Dermis microvascular lymphatic vessel endothelial cell (primary cell): Measurements from ENCODE around the gene OTUB1. TPM values are rescaled to one million over a fixed set of nuclear protein-coding genes. Genes with fewer than 3 reads are reported as not detected.
"Not testable (repeated sequence)": the region's sequence is repeated elsewhere in the genome, so short reads cannot be mapped to it uniquely, and the experiment has no call there.

Experiments
- DNase-seq, 2 donors: peaks; one replicate each; pipeline versions ENCODE4 v3.0.0 to v3.0.0-alpha.2; 2010; ENCODE audit warnings: low read depth in 2 of 2
- total RNA-seq: library from RNA; depleted of rRNA; stranded (reverse); fragments of >200 nt; gene quantifications from 2 replicates; pipeline ENCODE4 v1.2.1, GENCODE V29; 2014

OTUB1 gene, protein sequence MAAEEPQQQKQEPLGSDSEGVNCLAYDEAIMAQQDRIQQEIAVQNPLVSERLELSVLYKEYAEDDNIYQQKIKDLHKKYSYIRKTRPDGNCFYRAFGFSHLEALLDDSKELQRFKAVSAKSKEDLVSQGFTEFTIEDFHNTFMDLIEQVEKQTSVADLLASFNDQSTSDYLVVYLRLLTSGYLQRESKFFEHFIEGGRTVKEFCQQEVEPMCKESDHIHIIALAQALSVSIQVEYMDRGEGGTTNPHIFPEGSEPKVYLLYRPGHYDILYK
- total RNA-seq, result 50.2 and 62.2 TPM in 2 replicates

DNA sequence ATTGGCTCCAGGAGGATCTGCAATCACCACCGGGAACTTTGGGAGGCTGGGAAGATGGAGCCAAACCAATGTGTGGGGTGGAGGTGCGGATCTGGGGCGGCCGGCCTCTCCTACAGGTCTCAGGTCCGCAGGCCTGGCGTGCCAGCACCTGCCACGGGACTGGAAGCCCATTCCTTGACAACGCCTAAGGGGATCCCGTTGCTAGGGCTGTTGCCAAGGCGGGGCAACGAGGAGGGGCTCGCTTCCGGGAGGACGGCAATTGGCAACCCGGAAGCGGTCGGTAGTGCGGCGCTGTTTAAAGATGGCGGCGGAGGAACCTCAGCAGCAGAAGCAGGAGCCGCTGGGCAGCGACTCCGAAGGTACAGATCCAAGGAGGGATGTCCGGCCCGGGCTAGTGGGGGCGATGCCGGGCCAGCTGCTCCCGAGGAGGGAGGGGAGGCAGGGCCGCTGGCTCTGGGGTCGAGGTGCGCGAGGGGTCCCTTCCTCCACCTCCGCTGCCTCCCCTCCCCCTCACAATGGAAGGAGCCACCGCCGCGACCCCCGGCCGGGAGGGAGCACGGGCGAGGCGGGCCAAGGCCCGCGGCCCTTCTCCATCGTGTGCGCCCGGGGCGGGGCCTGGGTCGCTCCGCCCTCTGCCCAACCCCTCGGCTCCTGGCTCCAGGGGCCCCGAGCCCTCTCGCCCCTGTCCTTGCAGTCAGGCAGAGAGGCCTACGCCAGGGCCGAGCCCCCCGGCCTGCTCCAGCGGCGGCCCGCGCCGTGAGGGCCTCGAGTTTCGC is at the start of gene OTUB1:
Gene OTUB1 (plus strand): TSS at position 283 of the 776 bp plus-strand sequence. CDS start 19 bp downstream, at position 302.
- peak; percentile 83 to 92 for DNase-seq

DNA sequence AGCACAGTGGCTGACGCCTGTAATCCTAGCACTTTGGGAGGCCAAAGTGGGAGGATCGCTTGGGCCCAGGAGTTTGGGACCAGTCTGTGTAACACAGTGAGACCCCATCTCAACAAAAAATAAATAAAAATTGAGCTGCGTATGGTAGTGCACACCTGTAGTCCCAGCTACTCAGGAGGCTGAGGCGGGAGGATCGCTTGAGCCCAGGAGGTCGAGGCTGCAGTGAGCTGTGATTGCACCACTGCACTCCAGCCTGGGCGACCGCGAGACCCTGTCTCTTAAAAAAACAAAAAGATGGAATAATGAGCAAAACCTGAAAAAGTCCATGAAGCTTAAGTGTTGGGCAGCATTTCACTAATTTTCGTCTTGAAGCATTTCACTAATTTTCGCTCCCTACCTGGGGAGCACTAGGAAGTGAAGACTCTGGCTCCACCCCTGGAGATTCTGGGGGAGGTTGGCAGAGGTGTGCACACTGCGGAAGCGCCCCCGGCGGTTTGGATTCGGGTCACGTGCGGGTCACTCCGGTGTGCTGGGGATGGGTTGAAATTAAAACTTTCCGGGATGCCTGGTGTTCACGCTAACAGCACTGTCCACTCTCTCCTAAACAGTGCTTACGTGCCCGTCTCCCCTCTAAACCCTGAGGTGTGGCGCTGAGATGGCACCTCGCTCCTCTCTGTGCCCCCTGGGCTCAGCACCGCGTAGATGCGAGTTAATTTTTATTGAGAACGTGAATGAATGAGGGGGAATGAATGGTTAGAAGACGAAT is 48.3 kb upstream of the OTUB1 start:
- no peak for DNase-seq

DNA sequence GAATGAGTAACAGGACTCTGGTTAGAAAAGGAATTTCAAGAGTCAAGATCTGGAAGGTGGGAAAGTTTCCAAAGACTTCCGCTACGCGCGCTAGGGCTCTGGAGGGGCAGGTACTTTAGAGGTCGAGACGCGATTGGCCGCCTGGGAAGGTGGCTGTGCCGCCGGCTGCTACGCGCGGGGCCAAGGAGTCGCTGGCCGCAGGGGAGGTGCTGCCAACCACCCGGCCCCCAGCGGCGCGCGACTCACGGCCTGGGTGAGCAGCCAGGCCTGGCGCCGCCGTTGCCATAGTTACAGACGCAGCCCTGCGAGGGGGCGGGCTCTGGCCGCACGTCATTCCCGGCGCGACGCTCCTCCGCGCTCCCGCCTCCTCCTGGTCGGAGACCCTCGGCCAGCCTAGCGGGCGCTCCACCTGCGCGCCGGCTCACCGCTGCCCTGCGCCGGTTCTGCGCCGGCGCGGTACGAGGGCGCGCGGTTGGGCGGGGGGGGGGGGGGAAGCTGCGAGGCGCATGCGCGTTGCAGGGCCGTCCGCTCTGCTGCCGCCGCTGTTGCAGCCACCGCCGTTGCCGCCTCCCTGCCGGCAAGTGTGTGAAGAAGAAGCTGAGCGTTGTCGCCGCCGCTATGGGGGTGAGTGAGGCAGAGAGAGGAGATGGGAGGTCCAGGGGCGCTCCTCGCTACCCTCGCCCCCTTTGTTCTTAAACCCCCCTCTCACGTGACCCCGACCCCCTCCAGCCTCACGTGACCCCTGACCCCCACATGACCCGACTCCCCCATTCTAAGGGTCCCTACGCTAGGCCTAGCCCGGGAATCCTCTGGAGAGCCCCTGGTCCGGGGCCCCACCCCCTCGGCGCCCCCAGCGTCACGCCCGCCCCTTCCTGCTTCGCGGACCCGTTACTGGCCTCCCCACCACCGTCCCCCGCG is 47.5 kb upstream of the OTUB1 start, which contains the start of gene NAA40:
Gene NAA40 (plus strand): TSS at position 524 of the 918 bp plus-strand sequence. CDS start 95 bp downstream, at position 619.
- DNase-seq, result peak; percentile 89 to 97

DNA sequence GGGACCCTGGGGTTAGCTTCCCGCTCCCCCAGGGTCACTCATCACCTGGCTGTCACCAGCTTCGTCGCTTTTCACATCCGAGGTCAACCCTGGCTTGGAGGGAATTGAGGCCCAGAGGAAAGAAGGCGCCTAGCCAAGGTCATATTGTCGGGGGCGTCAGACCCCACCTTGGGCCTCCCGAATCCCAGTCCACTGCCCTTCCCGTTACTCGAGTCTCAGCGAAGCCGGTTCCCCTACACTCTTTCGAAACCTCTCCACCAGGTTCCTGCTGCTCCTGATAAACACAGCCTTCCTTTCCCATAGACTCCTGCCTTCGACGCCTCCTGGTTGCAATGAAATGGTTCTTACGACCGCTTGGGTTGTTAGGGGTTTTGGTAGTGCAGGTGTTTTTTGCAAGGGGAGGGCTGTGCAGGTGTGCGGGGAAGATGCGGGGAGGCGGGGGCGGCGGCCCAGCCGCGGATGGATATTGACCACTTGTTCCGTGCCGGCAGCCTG is 46.8 kb upstream of the OTUB1 start:
- peak in 1 of 2 donors; percentile 19 for DNase-seq

DNA sequence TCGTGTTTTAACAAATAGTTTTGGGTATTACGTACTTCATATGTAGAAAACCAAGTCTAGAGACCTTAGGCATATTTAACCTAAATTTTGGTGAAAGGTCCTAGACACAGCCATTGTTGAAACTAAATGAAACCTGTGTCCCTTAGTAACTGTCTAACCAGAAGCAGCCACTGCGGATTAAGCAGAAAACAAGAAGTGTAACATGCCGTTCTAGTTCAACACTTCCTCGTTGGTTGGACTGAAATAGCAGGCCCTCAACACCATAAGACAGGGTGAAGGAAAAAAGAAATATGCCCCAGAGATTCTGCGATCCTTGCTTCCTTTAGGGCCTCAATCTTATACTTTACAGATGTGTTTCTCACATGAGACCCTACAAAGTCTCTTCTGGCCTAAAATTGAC is 45.5 kb upstream of the OTUB1 start:
- no peak for DNase-seq

DNA sequence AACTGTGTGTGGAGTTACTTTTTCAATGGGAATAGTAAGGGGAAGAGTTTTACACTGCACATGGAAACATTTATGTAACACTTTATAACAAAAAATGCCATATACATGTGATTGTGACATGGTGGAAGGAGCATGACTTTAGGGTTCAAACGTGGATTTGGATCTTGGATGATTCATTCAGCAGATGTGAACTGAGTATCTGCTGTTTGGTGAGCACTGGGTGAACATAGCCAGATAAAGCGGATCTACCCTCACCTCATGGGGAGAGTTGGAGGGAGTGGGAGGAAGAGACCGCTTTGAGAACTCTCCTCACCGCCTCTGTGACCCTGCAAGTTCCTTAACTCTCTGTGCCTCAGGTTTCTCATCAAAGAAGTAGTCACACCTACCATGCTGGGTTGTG is 44.3 kb upstream of the OTUB1 start:
- no peak for DNase-seq

DNA sequence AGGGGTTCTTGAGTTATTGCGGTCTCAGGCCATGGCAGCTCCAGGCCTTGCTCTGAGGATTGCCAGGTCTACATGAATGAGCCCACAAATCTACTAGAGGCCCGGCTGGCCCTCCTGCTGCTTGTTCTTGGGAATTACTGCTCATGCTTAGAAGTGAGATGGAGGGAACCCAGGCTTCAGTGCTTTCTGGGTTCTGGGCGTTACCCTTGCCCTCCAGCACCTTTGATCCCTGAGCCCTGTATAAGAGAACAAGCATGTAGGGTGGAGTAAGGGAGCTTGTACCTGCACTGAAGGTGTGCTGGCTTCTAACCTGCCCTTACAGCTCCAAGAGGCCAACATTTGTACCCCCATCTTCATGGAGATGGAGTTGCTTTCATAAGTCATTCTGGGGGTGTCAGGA is 43.4 kb upstream of the OTUB1 start:
- DNase-seq, result no peak

DNA sequence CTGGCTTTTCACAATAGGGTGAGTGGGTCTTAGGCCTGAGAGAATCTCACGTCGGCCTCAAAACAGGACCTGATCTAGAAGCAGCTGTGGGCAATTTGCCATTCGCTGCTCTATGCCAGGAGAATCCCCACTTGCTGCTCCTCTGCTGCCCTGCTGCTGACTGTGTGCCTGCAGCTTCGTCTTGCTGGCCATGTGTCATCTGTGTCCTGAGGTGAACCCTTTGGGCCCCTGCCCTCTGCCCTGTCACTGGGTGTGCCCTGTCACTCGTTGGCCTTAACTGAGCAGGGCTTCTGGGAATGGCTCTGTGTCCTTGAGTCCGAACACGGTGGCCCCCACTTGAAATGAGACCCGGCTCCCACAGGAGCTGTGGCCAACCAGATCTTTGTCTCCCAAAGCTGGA is 41.3 kb upstream of the OTUB1 start:
- DNase-seq, result no peak

DNA sequence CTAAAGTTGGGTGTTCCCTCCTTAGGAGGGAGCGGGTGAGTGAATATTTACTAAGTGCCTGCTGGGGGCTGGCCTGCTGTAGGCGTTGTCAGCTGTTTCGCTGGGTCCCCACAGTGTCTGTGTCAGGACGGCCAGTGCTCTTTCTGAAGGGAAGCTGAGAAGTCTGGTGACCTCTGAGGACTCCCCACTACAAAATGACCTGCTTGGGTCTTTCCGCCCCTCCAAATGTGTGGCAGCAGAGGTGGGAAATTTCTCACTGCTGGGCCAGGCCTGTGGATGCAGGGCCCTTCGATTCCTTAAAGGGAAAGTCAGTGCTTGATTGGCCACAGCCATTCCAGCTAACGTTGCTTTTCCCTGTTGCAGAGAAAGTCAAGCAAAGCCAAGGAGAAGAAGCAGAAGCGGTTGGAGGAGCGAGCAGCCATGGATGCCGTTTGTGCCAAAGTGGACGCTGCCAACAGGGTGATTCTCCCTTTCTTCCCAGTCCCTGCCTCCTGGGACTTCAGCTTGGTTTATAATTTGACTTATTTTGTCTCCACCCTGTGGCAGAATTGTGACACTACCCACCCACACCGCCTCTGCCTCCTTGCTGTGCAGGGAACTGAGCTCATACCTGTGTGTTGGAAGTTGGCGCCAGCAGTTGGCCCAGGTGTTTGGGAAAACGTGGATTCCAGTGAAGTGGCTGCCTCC is 40.6 kb upstream of the OTUB1 start:
- peak; percentile 32 to 65 for DNase-seq

DNA sequence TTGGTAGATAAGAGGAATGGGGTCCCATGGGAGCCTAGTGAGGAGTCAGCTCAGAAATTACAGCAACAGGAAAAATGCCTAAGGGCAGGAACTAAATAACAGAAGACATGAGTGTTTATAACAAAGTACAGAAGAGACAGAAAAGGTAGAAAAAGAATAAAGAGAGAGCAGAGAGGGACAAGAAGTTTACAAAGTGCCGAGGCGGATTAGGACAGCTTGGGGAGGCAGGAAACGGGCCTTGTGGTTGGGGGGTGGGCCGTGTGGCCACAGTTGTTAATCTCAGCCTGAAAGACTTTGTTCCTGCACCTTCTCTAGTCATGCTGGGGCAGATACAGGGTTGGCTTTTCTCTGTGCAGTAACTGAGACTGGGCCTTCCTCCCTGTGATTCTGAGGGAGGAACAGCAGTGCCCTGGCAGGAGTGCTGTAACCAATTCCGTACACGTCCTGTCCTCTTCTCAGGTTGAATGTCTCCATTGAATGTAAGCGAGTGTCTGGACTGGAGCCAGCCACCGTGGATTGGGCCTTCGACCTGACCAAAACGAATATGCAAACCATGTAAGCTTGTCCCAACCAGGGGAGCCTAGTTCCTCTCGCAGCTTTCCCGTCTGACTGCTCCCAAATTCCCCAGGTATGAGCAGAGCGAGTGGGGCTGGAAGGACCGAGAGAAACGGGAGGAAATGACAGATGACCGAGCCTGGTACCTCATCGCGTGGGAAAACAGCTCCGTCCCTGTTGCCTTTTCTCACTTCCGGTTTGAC is 34.3 kb upstream of the OTUB1 start:
- DNase-seq, result no peak

DNA sequence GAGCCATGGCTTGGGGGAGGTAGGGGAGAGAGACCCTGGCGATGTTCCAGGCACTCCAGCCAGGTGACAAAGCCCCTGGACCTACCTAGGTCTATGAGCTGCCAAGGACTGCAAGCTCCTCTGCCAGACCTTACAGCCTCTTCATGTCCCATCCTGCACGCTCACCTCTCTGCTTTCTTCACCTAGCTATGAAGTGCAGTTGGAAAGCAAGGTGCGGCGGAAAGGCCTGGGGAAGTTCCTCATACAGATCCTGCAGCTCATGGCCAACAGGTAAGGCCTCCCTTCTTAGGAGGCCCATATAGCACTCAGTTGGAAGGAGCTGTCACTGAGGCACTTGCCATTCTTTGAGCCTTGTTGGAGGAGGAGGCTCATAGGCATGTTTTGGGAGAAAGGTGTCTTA is 33.7 kb upstream of the OTUB1 start:
- no peak for DNase-seq

DNA sequence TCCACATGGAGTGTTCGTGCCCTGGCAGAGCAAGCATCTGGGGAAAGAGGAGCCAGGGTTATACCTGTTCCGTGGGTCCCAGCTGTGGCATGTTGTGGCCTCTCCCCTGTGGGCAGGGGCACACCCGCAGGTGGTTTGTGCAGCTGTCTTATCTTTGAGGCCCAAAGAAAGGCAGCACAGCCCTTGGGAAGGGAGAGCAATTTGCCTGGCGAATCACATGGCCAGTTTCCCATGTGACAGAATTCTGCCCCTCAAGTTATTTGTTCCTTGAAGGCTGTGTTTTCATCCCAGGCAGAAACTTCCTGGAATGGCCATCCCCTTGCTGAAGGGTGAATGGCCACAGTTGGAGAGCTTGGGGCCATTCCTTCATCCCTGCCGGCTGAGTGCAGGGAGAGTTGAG is 28.2 kb upstream of the OTUB1 start:
- DNase-seq, result no peak

DNA sequence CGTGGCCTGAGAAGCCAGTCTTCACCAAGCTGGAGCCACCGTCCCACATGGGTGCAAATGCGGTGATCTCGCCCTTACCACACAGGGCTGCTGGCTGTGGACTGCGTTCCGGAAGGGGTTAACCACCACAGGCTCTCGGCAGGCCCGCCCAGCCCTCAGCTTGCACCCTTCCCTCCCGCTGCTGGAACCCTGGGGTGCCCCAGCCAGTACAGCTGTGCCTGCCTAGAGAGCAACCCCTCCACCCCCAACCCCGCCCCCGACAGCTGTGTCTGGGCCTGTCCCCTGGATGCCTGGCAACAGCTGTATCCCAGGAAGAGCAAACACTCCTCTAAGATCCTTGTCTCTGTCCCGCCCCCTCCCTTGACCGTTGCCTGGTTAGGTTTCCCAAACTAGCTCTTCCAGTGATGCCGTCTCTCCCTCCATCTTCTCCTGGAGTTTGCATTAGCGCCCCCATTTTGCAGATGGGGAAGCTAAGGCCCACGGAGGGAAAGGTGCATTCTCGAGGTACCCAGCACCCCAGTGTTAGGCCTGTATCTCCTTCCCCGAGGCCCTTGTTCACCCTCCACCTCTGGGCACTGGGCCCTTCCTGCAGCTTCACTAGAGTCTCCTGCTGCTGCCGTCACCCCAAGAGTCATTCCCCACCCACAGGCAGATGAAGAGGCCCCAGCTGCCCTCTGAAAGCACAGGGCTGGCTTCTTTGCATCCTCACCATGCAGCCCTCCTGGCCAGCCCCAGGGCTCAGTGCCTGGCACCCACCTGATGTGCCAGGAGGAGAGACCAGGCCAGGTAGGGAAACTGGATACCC is 24.4 kb upstream of the OTUB1 start:
- no peak for DNase-seq

DNA sequence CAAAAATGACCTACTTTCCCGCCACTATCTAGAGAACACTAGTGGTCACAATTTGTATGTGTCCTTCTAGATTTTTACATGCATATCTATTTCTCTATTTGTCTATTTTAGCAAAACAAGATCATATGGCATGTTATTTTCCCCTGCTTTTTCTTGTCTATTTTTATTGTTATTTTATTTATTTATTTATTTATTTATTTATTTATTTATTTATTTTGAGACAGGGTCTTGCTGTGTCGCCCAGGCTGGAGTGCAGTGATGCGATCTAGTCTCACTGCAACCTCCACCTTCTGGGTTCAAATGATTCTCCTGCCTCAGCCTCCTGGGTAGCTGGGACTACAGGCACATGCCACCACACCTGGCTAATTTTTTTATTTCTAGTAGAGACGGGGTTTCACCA is 22.3 kb upstream of the OTUB1 start:
- not testable (repeated sequence) for DNase-seq

DNA sequence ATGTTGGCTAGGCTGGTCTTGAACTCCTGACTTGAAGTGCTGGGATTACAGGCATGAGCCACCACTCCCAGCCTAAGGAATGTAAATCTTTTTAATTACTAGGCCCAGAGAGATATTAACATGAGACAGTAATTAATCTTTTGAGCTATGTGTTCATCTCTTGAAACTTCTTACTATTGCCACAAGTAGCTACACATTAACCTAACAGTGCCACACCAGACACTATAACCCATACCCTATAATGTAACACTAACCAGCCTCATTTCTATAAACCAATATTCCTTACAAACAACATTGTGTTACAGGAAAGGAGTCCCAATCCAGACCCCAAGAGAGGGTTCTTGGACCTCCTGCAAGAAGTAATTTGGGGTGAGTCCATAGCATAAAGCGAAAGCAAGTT is 19.8 kb upstream of the OTUB1 start:
- DNase-seq, result no peak

DNA sequence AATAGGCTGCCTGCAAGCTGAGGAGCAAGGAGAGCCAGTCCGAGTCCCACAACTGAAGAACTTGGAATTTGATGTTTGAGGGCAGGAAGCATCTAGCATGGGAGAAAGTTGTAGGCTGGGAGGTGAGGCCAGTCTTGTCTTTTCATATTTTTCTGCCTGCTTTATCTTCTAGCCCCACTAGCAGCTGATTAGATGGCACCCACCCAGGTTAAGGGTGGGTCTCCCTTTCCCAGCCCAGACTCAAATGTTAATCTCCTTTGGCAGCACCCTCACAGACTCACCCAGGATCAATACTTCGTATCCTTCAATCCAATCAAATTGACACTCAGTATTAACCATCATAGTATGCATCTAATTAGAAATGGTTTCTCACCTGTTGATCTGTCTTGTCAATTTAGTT is 16.8 kb upstream of the OTUB1 start:
- no peak for DNase-seq

DNA sequence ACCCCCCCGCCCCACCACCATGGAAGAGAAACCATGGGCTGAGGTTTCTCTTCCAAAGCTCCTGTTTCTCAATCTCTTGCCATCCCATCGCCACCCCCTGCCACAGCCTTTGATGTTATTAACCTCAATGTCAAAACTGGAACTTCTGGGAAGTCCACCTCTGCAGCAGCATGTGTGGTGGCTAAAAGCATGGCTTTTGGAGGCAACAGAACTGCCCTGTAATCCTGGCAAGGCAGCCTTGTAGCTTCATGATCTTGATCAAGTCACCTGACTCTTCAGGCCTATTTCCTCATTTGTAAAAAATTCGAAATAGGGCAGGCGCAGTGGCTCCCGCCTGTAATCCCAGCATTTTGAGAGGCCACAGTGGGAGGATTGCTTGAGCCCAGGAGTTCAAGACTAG is 15.3 kb upstream of the OTUB1 start:
- DNase-seq, result no peak

DNA sequence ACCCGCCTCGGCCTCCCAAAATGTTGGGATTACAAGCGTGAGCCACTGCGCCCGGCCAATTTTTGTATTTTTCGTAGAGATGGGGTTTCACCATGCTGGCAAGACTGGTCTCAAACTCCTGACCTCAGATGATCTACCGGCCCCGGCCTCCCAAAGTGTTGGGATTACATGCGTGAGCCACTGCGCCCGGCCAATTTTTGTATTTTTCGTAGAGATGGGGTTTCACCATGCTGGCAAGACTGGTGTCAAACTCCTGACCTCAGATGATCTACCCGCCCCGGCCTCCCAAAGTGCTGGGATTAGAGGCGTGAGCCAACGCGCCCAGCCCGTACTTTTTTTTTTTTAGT is 12.4 kb upstream of the OTUB1 start:
- not testable (repeated sequence) for DNase-seq
